HEK293 (cell line): ENCODE measurements around the gene STK24.

ENCODE experiments used
- CTCF ChIA-PET: fragments of 350-600 bp; formaldehyde crosslinking; extraction: SDS; loops from one replicate; lab custom pipeline; 2021; ENCODE audit warnings: antibody characterized with exemption; lab: Yijun Ruan, JAX
- POLR2A ChIA-PET: fragments of 300-600 bp; formaldehyde crosslinking; extraction: SDS; loops from one replicate; lab custom pipeline; 2020; ENCODE audit warnings: antibody characterized with exemption, inconsistent platforms; lab: Yijun Ruan, JAX
- H3K27ac ChIP-seq: fragments of 200-500 bp; sonication (Bioruptor generic); 2 replicates; pipeline ENCODE4 v1.5.1; 2014; ENCODE audit warnings: low read depth, low read length, control low read depth, inconsistent platforms; ENCODE audit errors: extremely low read depth
- H3K36me3 ChIP-seq, 2 experiments: fragments of 200-500 bp in 1 of 2; sonication (Bioruptor generic) in 1 of 2; 1 replicate in 1 of 2; 2 replicates in 1 of 2; pipeline ENCODE4 v1.5.1; 2014 to 2017; ENCODE audit warnings: inconsistent platforms in 2 of 2, low read length in 2 of 2; ENCODE audit not compliant: control insufficient read depth in 2 of 2, insufficient read depth in 1 of 2
- H3K4me1 ChIP-seq: fragments of 200-500 bp; sonication (Bioruptor generic); 2 replicates; pipeline ENCODE4 v1.5.1; 2014; ENCODE audit warnings: mild to moderate bottlenecking, low read length, inconsistent platforms; ENCODE audit not compliant: control insufficient read depth, insufficient read depth
- H3K4me3 ChIP-seq: 2 replicates; pipeline ENCODE4 v1.5.1; 2011; ENCODE audit warnings: low read depth, mild to moderate bottlenecking, control low read depth, low read length, moderate library complexity
- H3K9me3 ChIP-seq: fragments of 200-500 bp; sonication (Bioruptor generic); 2 replicates; pipeline ENCODE4 v1.5.1; 2014; ENCODE audit warnings: low read depth, low read length, inconsistent platforms; ENCODE audit not compliant: control insufficient read depth, insufficient read depth
- ATF2 ChIP-seq: fragments of 450-650 bp; formaldehyde crosslinking; IDR thresholded peaks from 2 replicates; pipeline ENCODE4 v1.5.1; 2016; ENCODE audit warnings: missing biosample characterization, missing genetic modification characterization, low read depth
- BCL11A ChIP-seq: fragments of 450-650 bp; formaldehyde crosslinking; IDR thresholded peaks from 2 replicates; pipeline ENCODE4 v1.5.1; 2016; ENCODE audit warnings: low read depth, missing biosample characterization, missing genetic modification characterization
- ZBTB17 ChIP-seq: fragments of 450-650 bp; formaldehyde crosslinking; IDR thresholded peaks from 2 replicates; pipeline ENCODE4 v1.5.1; 2016; ENCODE audit warnings: missing biosample characterization, missing genetic modification characterization
- ZBTB21 ChIP-seq: fragments of 450-650 bp; formaldehyde crosslinking; IDR thresholded peaks from 2 replicates; pipeline ENCODE4 v1.5.1; 2017; ENCODE audit warnings: missing biosample characterization, missing genetic modification characterization
- ZBTB48 ChIP-seq: fragments of 450-650 bp; formaldehyde crosslinking; IDR thresholded peaks from 2 replicates; pipeline ENCODE4 v1.5.1; 2016; ENCODE audit warnings: missing biosample characterization, missing genetic modification characterization
- ZEB2 ChIP-seq: fragments of 450-650 bp; formaldehyde crosslinking; IDR thresholded peaks from 2 replicates; pipeline ENCODE4 v1.5.1; 2016; ENCODE audit warnings: missing biosample characterization, missing genetic modification characterization
- ZFP37 ChIP-seq: fragments of 450-650 bp; formaldehyde crosslinking; IDR thresholded peaks from 2 replicates; pipeline ENCODE4 v1.5.1; 2016; ENCODE audit warnings: missing biosample characterization, missing genetic modification characterization
- ZNF174 ChIP-seq: fragments of 450-650 bp; formaldehyde crosslinking; IDR thresholded peaks from 2 replicates; pipeline ENCODE4 v1.5.0; 2017; ENCODE audit warnings: missing biosample characterization, mild to moderate bottlenecking, missing genetic modification characterization
- ZNF18 ChIP-seq: fragments of 450-650 bp; formaldehyde crosslinking; IDR thresholded peaks from 2 replicates; pipeline ENCODE4 v1.5.1; 2016; ENCODE audit warnings: missing biosample characterization, missing genetic modification characterization
- ZNF184 ChIP-seq: fragments of 450-650 bp; IDR thresholded peaks from 2 replicates; pipeline ENCODE4 v1.5.1; 2018; ENCODE audit warnings: missing biosample characterization, mild to moderate bottlenecking, missing genetic modification characterization
- ZNF202 ChIP-seq: fragments of 450-650 bp; formaldehyde crosslinking; IDR thresholded peaks from 2 replicates; pipeline ENCODE4 v1.5.1; 2016; ENCODE audit warnings: missing biosample characterization, missing genetic modification characterization, borderline replicate concordance
- ZNF221 ChIP-seq: fragments of 450-650 bp; formaldehyde crosslinking; IDR thresholded peaks from 2 replicates; pipeline ENCODE4 v1.5.1; 2017; ENCODE audit warnings: missing biosample characterization, missing genetic modification characterization, borderline replicate concordance
- ZNF223 ChIP-seq: fragments of 450-650 bp; formaldehyde crosslinking; IDR thresholded peaks from 2 replicates; pipeline ENCODE4 v1.5.1; 2016; ENCODE audit warnings: missing biosample characterization, missing genetic modification characterization
- ZNF335 ChIP-seq: fragments of 450-650 bp; formaldehyde crosslinking; conservative IDR thresholded peaks from 2 replicates; pipeline ENCODE4 v1.5.1; 2016; ENCODE audit warnings: missing biosample characterization, missing genetic modification characterization
- ZNF473 ChIP-seq: fragments of 450-650 bp; formaldehyde crosslinking; IDR thresholded peaks from 2 replicates; pipeline ENCODE4 v1.5.1; 2017; ENCODE audit warnings: missing biosample characterization, missing genetic modification characterization
- ZNF654 ChIP-seq: fragments of 450-650 bp; formaldehyde crosslinking; IDR thresholded peaks from 2 replicates; pipeline ENCODE4 v1.5.1; 2016; ENCODE audit warnings: low read depth, missing biosample characterization, missing genetic modification characterization
- ZNF658 ChIP-seq: fragments of 450-650 bp; formaldehyde crosslinking; IDR thresholded peaks from 2 replicates; pipeline ENCODE4; 2016; ENCODE audit warnings: missing biosample characterization, missing genetic modification characterization
- ZNF792 ChIP-seq: fragments of 450-650 bp; formaldehyde crosslinking; IDR thresholded peaks from 2 replicates; pipeline ENCODE4 v1.5.1; 2016; ENCODE audit warnings: missing biosample characterization, missing genetic modification characterization
- ZNF830 ChIP-seq: fragments of 450-650 bp; IDR thresholded peaks from 2 replicates; pipeline ENCODE4 v1.5.0; 2018; ENCODE audit warnings: missing biosample characterization, missing genetic modification characterization, low read depth, mild to moderate bottlenecking, moderate library complexity
- ZSCAN16 ChIP-seq: fragments of 450-650 bp; formaldehyde crosslinking; IDR thresholded peaks from 2 replicates; pipeline ENCODE4 v1.5.1; 2016; ENCODE audit warnings: missing biosample characterization, missing genetic modification characterization
- TF ChIP-seq, protein P1 (sequence below): fragments of 450-650 bp; formaldehyde crosslinking; IDR thresholded peaks from 2 replicates; pipeline ENCODE4 v1.5.1; 2016; ENCODE audit warnings: missing biosample characterization, missing genetic modification characterization
- TF ChIP-seq, protein P2 (sequence below): fragments of 450-650 bp; formaldehyde crosslinking; IDR thresholded peaks from 2 replicates; pipeline ENCODE4 v1.5.1; 2016; ENCODE audit warnings: missing biosample characterization, missing genetic modification characterization
- TF ChIP-seq, protein P3 (sequence below): fragments of 450-650 bp; formaldehyde crosslinking; optimal IDR thresholded peaks from 2 replicates; pipeline ENCODE3; 2016; ENCODE audit warnings: missing biosample characterization, mild to moderate bottlenecking, missing genetic modification characterization

STK24 gene

GRCh38 chr13:98407575-98407974 is 169.3 kb downstream of the STK24 start:
- H3K36me3 ChIP-seq: peaks cover 0 to 8% of the 10 kb centered on the region in 2 experiments; a peak in 1 of 3 replicates
- ChIA-PET CTCF (interaction anchor here (0.7 kb wide), 1 partner anchor 386 kb away, joined by 4 read pairs; no protein-coding TSS in a partner anchor), POLR2A (interaction anchor here (0.7 kb wide), 1 partner anchor 529 kb away, joined by 4 read pairs; no protein-coding TSS in a partner anchor)
- no peak overlapping the region for H3K4me3 ChIP-seq
- TF ChIP-seq ZBTB48 (no peak), ZFP37 (tag by site-specific recombination) (no peak), ZNF830 (tag by site-specific recombination) (no peak), ZNF221 (tag by site-specific recombination) (no peak), ZSCAN16 (tag by site-specific recombination) (no peak), ZNF335 (tag by site-specific recombination) (no peak), ZBTB17 (no peak), ZNF184 (no peak), ZNF658 (no peak)
- TF ChIP-seq, protein P1, sequence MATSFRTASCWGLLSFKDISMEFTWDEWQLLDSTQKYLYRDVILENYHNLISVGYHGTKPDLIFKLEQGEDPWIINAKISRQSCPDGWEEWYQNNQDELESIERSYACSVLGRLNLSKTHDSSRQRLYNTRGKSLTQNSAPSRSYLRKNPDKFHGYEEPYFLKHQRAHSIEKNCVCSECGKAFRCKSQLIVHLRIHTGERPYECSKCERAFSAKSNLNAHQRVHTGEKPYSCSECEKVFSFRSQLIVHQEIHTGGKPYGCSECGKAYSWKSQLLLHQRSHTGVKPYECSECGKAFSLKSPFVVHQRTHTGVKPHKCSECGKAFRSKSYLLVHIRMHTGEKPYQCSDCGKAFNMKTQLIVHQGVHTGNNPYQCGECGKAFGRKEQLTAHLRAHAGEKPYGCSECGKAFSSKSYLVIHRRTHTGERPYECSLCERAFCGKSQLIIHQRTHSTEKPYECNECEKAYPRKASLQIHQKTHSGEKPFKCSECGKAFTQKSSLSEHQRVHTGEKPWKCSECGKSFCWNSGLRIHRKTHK (tag by site-specific recombination): no peak
- TF ChIP-seq, protein P2, sequence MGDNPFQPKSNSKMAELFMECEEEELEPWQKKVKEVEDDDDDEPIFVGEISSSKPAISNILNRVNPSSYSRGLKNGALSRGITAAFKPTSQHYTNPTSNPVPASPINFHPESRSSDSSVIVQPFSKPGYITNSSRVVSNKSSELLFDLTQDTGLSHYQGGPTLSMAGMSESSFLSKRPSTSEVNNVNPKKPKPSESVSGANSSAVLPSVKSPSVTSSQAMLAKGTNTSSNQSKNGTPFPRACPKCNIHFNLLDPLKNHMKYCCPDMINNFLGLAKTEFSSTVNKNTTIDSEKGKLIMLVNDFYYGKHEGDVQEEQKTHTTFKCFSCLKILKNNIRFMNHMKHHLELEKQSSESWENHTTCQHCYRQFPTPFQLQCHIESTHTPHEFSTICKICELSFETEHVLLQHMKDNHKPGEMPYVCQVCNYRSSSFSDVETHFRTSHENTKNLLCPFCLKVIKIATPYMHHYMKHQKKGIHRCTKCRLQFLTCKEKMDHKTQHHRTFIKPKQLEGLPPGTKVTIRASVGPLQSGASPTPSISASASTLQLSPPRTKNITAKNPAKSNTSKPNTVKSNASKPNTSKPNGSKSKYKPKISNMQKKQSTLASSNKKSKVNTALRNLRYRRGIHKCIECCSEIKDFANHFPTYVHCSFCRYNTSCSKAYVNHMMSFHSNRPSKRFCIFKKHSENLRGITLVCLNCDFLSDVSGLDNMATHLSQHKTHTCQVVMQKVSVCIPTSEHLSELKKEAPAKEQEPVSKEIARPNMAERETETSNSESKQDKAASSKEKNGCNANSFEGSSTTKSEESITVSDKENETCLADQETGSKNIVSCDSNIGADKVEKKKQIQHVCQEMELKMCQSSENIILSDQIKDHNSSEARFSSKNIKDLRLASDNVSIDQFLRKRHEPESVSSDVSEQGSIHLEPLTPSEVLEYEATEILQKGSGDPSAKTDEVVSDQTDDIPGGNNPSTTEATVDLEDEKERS (tag by site-specific recombination): no peak
- H3K4me1 ChIP-seq: peaks cover 15% of the 10 kb centered on the region; the same call in 1 of the 2 replicates
- no peaks in the 10 kb centered on the region for H3K9me3 ChIP-seq
- H3K27ac ChIP-seq: no peak overlapping the region

GRCh38 chr13:98406971-98407370 is 169.9 kb downstream of the STK24 start:
- H3K27ac ChIP-seq: no peak overlapping the region
- TF ChIP-seq ATF2 (tag by site-specific recombination): no peak
- TF ChIP-seq BCL11A (tag by site-specific recombination): no peak
- no peak for TF ChIP-seq ZNF473
- no peak for TF ChIP-seq ZBTB21 (tag by site-specific recombination)
- no peak for TF ChIP-seq ZNF174
- TF ChIP-seq ZNF654 (tag by site-specific recombination): no peak
- TF ChIP-seq ZNF18 (tag by site-specific recombination): no peak
- no peak for TF ChIP-seq ZNF202 (tag by site-specific recombination)
- TF ChIP-seq ZNF792 (tag by site-specific recombination): no peak
- TF ChIP-seq ZNF223: no peak
- TF ChIP-seq, protein P3, sequence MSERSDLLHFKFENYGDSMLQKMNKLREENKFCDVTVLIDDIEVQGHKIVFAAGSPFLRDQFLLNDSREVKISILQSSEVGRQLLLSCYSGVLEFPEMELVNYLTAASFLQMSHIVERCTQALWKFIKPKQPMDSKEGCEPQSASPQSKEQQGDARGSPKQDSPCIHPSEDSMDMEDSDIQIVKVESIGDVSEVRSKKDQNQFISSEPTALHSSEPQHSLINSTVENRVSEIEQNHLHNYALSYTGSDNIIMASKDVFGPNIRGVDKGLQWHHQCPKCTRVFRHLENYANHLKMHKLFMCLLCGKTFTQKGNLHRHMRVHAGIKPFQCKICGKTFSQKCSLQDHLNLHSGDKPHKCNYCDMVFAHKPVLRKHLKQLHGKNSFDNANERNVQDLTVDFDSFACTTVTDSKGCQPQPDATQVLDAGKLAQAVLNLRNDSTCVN: no peak
- TF ChIP-seq ZEB2 (tag by site-specific recombination): no peak
- peaks cover 0 to 4% of the 10 kb centered on the region in 2 experiments; a peak in 1 of 3 replicates for H3K36me3 ChIP-seq
- H3K4me3 ChIP-seq: no peak overlapping the region
- ChIA-PET POLR2A (no interaction called here), CTCF (interaction anchor here (0.7 to 1.3 kb wide), 2 partner anchors 10 to 386 kb away, joined by 4 to 5 read pairs; no protein-coding TSS in a partner anchor)
- H3K9me3 ChIP-seq: no peaks in the 10 kb centered on the region
- peaks cover 15% of the 10 kb centered on the region; the same call in 1 of the 2 replicates for H3K4me1 ChIP-seq
